HTERT RPE-1 (cell line): ENCODE results near the gene KATNB1.

Experiments used
- in situ Hi-C: fragments of 300-500 bp; cut with MboI; formaldehyde crosslinking; loops from 4 replicates; pipeline ENCODE4 v1.14.3; 2020; ENCODE audit warnings: low sequenced_read_pairs

Gene KATNB1

DNA sequence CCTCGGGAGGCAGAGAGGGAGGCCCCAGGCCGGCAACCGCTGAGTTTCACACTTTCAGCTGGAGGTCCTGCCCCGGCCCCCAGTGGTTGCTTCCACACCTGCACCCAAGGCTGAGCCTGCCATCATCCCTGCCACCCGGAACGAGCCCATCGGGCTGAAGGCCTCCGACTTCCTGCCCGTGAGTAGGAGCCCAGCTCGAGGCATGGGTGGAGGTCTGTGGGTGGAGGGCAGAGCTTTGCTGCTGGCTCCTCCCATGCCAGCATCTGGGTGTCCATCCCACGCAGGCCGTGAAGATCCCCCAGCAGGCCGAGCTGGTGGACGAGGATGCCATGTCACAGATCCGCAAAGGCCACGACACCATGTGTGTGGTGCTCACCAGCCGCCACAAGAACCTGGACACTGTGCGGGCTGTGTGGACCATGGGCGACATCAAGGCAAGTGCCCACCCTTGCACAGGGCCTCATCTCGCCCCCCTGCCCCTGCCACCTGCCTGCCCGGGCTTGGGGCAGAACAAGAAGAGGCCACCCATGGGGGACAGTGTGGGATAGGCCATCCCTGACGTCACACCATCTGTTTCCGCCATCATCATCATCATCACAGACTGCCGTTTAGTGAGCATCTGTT lies 19.6 kb downstream of the KATNB1 start:
- in situ Hi-C loops = no loop called here

GRCh38 chr16:57755726-57756423 lies 20.3 kb downstream of the KATNB1 start:
- in situ Hi-C loops = no loop called here

GRCh38 chr16:57756424-57757325 lies 21.1 kb downstream of the KATNB1 start:
- in situ Hi-C loops = no loop called here

GRCh38 chr16:57757326-57757786 lies 21.8 kb downstream of the KATNB1 start:
- in situ Hi-C loops = no loop called here

- in situ Hi-C loops = no loop called here
Measured at GRCh38 chr16:57757883-57758282, 22.3 kb downstream of the KATNB1 start.

- in situ Hi-C loops = no loop called here
Measured at GRCh38 chr16:57758331-57759117, 23.0 kb downstream of the KATNB1 start.

DNA sequence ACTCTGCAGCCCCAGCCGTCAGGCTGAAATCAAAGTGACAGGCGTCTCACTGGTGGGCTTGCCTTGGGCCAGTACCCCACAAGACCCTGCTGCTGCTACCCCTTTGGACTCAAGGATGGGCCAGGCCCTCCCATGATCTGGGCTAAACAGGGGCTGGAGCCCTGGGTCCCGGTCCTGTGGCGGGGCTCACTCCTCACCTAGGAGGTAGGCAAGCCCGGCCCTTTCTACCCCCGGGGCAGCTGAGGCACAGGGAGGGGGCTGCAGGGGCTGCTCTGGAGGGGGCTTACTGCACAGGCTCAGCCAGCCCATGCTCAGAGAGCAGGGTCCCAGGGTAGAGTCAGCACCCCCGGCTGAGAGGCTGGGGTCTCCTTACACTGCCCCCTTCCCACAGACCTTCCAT lies 23.6 kb downstream of the KATNB1 start:
- in situ Hi-C loops = no loop called here

DNA sequence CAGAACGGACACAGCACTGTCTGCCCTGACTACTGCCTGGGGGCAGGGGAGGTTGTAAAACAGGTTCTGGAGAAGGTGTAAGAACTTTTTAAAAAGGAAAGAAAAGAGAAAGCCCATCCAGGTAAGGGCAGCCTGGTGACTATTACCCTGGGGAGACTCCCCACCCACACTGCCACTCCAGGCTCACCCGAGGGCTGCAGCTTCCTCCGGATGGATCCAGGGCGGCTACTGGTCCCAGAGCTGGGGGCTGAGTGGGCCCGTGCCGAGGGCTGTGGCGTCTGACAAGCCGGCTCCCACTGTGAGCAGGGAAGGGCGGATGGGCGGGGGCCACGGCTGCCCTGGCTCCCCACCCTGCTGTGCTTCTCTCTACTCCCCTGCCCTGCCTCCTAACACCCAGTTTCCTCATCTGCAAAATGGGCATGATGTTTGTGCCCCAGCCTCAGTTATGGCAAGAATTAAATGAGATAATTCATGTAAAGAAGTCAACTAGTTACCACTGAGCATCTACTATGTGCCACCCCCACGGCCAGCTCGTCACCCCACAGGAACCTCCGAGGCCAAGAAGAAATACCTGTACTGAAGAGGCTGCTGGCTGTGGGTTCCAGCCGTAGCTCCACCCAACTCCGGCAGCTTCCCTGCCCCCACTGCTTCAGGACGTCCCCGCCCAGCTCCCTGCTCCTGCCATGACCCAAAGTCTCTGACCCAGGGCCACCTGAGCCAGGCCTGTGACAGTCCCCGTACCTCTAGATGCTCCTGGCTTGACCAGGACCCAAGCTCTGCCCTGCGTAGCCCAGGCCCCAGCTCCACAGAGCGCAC lies 24.2 kb downstream of the KATNB1 start:
- in situ Hi-C loops = no loop called here

DNA sequence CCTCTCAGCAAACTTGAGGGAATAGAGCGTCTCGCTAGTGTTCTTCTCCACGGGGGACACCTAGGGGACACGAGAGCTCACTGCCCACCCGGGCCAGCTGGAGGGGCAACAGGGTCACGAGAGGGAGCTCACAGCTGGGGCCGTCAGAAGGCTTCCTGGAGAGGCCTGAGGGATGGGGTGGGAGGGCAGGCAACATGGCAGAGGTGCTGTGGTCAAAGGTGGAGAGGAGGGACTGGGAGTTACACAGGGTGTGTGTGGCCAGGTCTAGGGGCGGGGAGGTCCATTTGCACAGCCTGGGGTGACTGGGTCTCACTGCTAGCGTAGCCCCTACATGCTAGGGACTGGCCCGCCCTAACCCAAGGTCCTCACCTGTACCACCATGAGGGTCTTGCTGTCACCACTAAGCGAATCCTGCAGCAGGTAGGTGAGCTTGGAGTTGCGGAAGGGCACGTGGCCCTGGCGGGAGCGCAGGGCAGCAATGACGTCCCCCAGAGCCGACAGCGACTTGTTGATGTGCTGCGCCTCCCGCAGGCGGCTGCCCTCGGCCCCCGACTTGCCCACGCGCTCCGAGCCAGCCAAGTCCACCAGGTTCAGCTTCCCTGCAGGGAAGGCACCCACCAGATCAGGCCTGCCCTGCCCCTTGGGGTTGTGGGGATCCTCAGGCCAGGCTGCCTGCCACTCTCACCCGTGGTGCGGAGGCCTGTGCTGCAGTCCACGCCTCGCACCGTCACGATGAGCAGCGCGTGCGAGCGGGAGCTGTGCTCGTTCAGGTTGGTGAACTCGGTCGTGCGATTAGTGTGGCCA lies 25.0 kb downstream of the KATNB1 start:
- in situ Hi-C loops = no loop called here

DNA sequence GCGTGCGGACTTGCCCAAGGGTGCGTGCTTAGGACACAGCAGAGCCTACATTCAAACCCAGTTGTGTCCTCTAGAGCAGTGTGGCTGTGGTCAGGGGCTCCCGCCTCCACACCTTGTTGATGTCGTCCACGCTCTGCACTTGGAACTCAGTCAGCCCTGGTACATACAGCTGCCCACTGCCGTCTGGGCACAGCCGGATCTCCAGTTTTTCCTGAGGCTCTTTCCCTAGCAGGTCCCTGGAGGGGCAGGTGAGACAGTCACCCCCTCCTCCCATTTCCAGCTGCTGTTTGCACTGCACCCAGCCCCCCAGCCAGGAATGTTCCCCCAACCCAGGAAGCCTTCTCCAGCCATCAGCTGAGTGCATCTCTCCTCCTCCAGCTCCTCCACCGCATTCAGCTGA lies 25.7 kb downstream of the KATNB1 start:
- in situ Hi-C loops = no loop called here

- in situ Hi-C loops = no loop called here
Measured at GRCh38 chr16:57761957-57762356, 26.4 kb downstream of the KATNB1 start.

- in situ Hi-C loops = no loop called here
Measured at GRCh38 chr16:57762365-57763040, 26.9 kb downstream of the KATNB1 start.

DNA sequence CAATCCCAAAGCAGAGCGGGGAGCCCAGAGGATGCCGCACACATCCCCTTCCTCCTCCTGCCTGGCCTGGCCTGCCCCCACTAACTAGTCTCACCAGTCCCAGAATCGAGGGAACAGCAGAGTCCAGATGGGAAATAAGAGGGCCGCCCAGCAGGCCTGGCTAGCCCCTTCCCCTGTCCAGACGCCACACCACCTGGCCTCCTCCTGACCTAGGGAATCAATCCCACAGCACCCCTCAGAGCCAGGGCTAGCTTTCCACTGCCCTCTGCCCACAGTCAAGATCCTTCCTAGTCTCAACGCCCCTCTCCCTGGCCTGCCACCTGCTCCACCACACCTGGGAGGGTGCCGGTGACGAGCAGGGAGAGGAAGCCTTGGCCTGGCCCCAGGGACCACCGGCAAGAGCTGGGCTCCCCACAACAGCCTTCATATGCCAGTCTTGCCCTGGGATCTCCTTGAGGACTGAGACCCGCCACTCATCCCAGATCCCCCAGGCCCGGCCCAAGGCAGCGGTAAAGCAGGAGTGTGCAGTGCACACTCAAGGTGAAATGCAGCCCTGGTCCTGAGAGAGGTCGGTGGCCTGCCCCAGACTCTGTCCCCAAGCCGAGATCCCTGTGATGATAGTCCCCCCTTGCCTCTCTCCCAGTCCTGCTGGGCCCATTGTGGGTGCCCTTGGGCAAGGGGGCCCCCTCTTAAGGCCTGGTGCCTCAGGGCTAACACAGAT lies 27.9 kb downstream of the KATNB1 start:
- in situ Hi-C loops = no loop called here

DNA sequence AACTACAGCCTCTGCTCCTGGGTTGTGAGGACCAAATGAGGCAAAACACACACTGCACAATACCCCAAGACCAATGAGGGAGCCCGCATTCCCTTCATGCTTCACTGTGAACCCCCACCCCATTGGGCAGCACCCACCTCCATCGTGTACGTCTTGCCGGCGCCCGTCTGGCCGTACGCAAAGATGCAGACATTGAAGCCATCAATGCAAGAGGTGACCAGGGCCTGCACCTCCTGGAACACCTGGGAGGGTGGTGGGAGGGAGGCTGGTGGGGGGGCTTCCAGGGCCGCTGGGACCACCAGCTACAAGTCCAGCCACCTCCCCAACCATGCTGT lies 28.4 kb downstream of the KATNB1 start:
- in situ Hi-C loops = no loop called here

- in situ Hi-C loops = no loop called here
Measured at GRCh38 chr16:57764341-57765159, 29.0 kb downstream of the KATNB1 start.

GRCh38 chr16:57765160-57765728 lies 29.7 kb downstream of the KATNB1 start:
- in situ Hi-C loops = no loop called here
